K562 (cell line): ENCODE data around the gene ETNK2. TPM values are rescaled to one million over a fixed set of nuclear protein-coding genes. Genes with fewer than 3 reads are reported as not detected.

Experiments used
- ARNT ChIP-seq, 2 experiments: fragments of 450-650 bp; IDR thresholded peaks; 2 replicates each; pipeline ENCODE4 v1.6.1; 2016; ENCODE audit warnings: mild to moderate bottlenecking in 1 of 2
- EP400 ChIP-seq: fragments of 450-650 bp; IDR thresholded peaks from 2 replicates; pipeline ENCODE4 v1.6.1; 2017; ENCODE audit warnings: antibody characterized with exemption, mild to moderate bottlenecking, moderate library complexity
- FUS ChIP-seq: fragments of 200-400 bp; formaldehyde crosslinking; optimal IDR thresholded peaks from 2 replicates; pipeline ENCODE3; 2017; ENCODE audit warnings: low read depth, low read length
- HDAC1 ChIP-seq, 2 experiments: fragments of 450-650 bp; IDR thresholded peaks; 2 replicates each; pipeline ENCODE4 v1.6.1; 2016 to 2017; ENCODE audit warnings: inconsistent platforms in 1 of 2, mild to moderate bottlenecking in 1 of 2, moderate library complexity in 1 of 2
- MEF2D ChIP-seq: conservative IDR thresholded peaks from 2 replicates; pipeline ENCODE4 v1.6.1; 2016; ENCODE audit warnings: low read depth, missing genetic modification characterization, missing compliant biosample characterization
- NR2C1 ChIP-seq, 2 experiments: fragments of 450-650 bp; IDR thresholded peaks; 2 replicates each; pipeline ENCODE4 v1.6.1; 2017; ENCODE audit warnings: mild to moderate bottlenecking in 2 of 2, antibody characterized with exemption in 1 of 2, inconsistent platforms in 1 of 2, missing compliant biosample characterization in 1 of 2, missing genetic modification characterization in 1 of 2
- NR4A1 ChIP-seq, 2 experiments: fragments of 250-450 bp in 1 of 2; fragments of 450-650 bp in 1 of 2; sonication (Bioruptor Pico) in 1 of 2; IDR thresholded peaks; 2 replicates each; pipeline versions ENCODE4 v1.4.0 to v1.6.1; 2016 to 2020; ENCODE audit warnings: mild to moderate bottlenecking in 2 of 2, missing compliant biosample characterization in 1 of 2, missing genetic modification characterization in 1 of 2, moderate library complexity in 1 of 2
- PTRF ChIP-seq: fragments of 450-650 bp; IDR thresholded peaks from 2 replicates; pipeline ENCODE4 v1.6.1; 2016; ENCODE audit warnings: mild to moderate bottlenecking, missing genetic modification characterization, missing compliant biosample characterization
- SRSF7 ChIP-seq: fragments of 200-400 bp; formaldehyde crosslinking; optimal IDR thresholded peaks from 2 replicates; pipeline ENCODE3; 2017; ENCODE audit warnings: mild to moderate bottlenecking, low read depth, low read length
- TCF3 ChIP-seq: sonication (generic); formaldehyde crosslinking; IDR thresholded peaks from 2 replicates; pipeline ENCODE4 v1.4.0; 2020; ENCODE audit warnings: mild to moderate bottlenecking, missing genetic modification reagents
- ZNF197 ChIP-seq: fragments of 200-800 bp; sonication (Bioruptor generic); IDR thresholded peaks from 2 replicates; pipeline ENCODE4 v1.6.1; 2016; ENCODE audit warnings: low read depth, missing genetic modification characterization, missing compliant biosample characterization
- polyA plus RNA-seq, 8 experiments: library from polyadenylated mRNA; depleted of rRNA in 4 of 8; stranded (reverse) in 5 of 8; unstranded in 3 of 8; fragments of >200 nt; fragmentation: Nextera tagmentation in 2 of 8; fragmentation: Illumina TruSeq in 1 of 8; extraction: Ambion mirVana in 2 of 8; extraction: Trizol in 1 of 8; gene quantifications; 2 replicates each; pipeline versions ENCODE4 v1.2.1 to v1.2.3, GENCODE V29; 2011 to 2014; ENCODE audit warnings: inconsistent platforms in 1 of 8, missing spikeins in 1 of 8
- total RNA-seq, 7 experiments: library from RNA; depleted of rRNA in 6 of 7; stranded (reverse); fragments of >200 nt in 6 of 7; fragmentation: Illumina TruSeq in 2 of 7; extraction: Trizol in 2 of 7; gene quantifications; 2 replicates each; pipeline versions ENCODE4 v1.2.1 to v1.2.3, GENCODE V29; 2011 to 2021; ENCODE audit warnings: low replicate concordance in 1 of 7
- TF ChIP-seq, protein P1 (sequence below), 2 experiments: fragments of 200-800 bp in 1 of 2; sonication (Bioruptor generic) in 1 of 2; sonication (generic) in 1 of 2; formaldehyde crosslinking in 1 of 2; IDR thresholded peaks in 1 of 2; conservative IDR thresholded peaks in 1 of 2; 2 replicates each; pipeline versions ENCODE4 v1.5.0 to v1.6.1; 2016 to 2020; ENCODE audit warnings: missing compliant biosample characterization in 1 of 2, missing genetic modification characterization in 1 of 2, missing genetic modification reagents in 1 of 2
- TF ChIP-seq, protein P2 (sequence below): sonication (generic); formaldehyde crosslinking; IDR thresholded peaks from 2 replicates; pipeline ENCODE4 v1.8.0; 2022; ENCODE audit warnings: mild to moderate bottlenecking, missing genetic modification reagents, borderline replicate concordance
- TF ChIP-seq, protein P3 (sequence below): sonication (generic); formaldehyde crosslinking; IDR thresholded peaks from 2 replicates; pipeline ENCODE4 v1.8.1; 2023; ENCODE audit warnings: missing genetic modification reagents, mild to moderate bottlenecking, borderline replicate concordance
- TF ChIP-seq, protein P4 (sequence below): fragments of 200-800 bp; sonication (Bioruptor generic); IDR thresholded peaks from 2 replicates; pipeline ENCODE4 v1.6.1; 2017; ENCODE audit warnings: missing genetic modification characterization, missing compliant biosample characterization

The ETNK2 gene
- total and polyA plus RNA-seq, 9 of the 15 experiments (the other 6 are each of a cell fraction or from before 2014, with no cell fraction given) = 0.03 to 0.38 (median 0.13) TPM; not detected in 4

DNA sequence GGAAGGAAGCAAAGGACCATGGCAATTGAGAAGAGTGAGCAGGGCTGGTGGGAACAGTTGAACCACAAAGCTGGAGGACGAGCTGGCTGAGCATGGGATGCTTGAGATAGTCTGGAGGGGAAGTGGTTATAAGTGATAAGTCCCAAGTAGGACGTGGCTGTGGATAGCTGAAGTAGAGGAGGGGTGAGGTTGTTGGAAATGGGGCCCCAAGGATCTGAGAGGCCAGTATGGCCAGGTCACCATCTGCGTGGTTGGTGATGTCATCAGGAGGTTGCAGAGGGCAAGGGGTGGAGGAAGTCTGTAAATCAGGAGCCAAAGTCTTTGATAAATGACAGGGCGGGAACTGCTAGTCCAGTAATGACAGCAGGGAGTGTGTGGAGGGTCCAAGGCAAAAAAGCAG is 25.3 kb upstream of the ETNK2 start (continued):
- TF ChIP-seq, protein P1, sequence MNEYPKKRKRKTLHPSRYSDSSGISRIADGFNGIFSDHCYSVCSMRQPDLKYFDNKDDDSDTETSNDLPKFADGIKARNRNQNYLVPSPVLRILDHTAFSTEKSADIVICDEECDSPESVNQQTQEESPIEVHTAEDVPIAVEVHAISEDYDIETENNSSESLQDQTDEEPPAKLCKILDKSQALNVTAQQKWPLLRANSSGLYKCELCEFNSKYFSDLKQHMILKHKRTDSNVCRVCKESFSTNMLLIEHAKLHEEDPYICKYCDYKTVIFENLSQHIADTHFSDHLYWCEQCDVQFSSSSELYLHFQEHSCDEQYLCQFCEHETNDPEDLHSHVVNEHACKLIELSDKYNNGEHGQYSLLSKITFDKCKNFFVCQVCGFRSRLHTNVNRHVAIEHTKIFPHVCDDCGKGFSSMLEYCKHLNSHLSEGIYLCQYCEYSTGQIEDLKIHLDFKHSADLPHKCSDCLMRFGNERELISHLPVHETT (CRISPR knock-in tag; conservative IDR thresholded peaks at IDR 0.05 in 1 of 2, IDR thresholded peaks at IDR 0.05 in 1 of 2) = peak in 1 of 2 experiments; percentile 89; a peak in 2 of 4 replicates
- TF ChIP-seq, protein P2, sequence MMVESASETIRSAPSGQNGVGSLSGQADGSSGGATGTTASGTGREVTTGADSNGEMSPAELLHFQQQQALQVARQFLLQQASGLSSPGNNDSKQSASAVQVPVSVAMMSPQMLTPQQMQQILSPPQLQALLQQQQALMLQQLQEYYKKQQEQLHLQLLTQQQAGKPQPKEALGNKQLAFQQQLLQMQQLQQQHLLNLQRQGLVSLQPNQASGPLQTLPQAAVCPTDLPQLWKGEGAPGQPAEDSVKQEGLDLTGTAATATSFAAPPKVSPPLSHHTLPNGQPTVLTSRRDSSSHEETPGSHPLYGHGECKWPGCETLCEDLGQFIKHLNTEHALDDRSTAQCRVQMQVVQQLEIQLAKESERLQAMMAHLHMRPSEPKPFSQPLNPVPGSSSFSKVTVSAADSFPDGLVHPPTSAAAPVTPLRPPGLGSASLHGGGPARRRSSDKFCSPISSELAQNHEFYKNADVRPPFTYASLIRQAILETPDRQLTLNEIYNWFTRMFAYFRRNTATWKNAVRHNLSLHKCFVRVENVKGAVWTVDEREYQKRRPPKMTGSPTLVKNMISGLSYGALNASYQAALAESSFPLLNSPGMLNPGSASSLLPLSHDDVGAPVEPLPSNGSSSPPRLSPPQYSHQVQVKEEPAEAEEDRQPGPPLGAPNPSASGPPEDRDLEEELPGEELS (CRISPR knock-in tag) = peak; percentile 82; the same call in 1 of the 2 replicates
- TF ChIP-seq EP400 (peak; percentile 18; the same call in 1 of the 2 replicates), PTRF (tag) (no peak), ARNT (IDR thresholded peaks at IDR 0.05) (no peak; a peak in 1 of 4 replicates), FUS (no peak), MEF2D (tag) (0 out of 2 replicates have a peak, but pooled peaks have one; percentile 28), NR2C1 (IDR thresholded peaks at IDR 0.05) (peak; percentile 47; the same call in 1 of the 2 replicates), NR2C1 (tag; IDR thresholded peaks at IDR 0.05) (peak; percentile 83), NR4A1 (CRISPR knock-in tag; IDR thresholded peaks at IDR 0.05) (0 out of 2 replicates have a peak, but pooled peaks have one; percentile 35), NR4A1 (tag; IDR thresholded peaks at IDR 0.05) (peak; percentile 44; the same call in 1 of the 2 replicates), ZNF197 (CRISPR knock-in tag) (0 out of 2 replicates have a peak, but pooled peaks have one; percentile 77), TCF3 (CRISPR knock-in tag) (peak; percentile 97), HDAC1 (IDR thresholded peaks at IDR 0.05) (0 out of 4 replicates have a peak, but pooled peaks of 1 of the 2 experiments have one; percentile 43), SRSF7 (no peak)
- TF ChIP-seq, protein P3, sequence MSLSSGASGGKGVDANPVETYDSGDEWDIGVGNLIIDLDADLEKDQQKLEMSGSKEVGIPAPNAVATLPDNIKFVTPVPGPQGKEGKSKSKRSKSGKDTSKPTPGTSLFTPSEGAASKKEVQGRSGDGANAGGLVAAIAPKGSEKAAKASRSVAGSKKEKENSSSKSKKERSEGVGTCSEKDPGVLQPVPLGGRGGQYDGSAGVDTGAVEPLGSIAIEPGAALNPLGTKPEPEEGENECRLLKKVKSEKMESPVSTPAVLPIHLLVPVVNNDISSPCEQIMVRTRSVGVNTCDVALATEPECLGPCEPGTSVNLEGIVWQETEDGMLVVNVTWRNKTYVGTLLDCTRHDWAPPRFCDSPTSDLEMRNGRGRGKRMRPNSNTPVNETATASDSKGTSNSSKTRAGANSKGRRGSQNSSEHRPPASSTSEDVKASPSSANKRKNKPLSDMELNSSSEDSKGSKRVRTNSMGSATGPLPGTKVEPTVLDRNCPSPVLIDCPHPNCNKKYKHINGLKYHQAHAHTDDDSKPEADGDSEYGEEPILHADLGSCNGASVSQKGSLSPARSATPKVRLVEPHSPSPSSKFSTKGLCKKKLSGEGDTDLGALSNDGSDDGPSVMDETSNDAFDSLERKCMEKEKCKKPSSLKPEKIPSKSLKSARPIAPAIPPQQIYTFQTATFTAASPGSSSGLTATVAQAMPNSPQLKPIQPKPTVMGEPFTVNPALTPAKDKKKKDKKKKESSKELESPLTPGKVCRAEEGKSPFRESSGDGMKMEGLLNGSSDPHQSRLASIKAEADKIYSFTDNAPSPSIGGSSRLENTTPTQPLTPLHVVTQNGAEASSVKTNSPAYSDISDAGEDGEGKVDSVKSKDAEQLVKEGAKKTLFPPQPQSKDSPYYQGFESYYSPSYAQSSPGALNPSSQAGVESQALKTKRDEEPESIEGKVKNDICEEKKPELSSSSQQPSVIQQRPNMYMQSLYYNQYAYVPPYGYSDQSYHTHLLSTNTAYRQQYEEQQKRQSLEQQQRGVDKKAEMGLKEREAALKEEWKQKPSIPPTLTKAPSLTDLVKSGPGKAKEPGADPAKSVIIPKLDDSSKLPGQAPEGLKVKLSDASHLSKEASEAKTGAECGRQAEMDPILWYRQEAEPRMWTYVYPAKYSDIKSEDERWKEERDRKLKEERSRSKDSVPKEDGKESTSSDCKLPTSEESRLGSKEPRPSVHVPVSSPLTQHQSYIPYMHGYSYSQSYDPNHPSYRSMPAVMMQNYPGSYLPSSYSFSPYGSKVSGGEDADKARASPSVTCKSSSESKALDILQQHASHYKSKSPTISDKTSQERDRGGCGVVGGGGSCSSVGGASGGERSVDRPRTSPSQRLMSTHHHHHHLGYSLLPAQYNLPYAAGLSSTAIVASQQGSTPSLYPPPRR = peak; percentile 75; the same call in 1 of the 2 replicates
- TF ChIP-seq, protein P4, sequence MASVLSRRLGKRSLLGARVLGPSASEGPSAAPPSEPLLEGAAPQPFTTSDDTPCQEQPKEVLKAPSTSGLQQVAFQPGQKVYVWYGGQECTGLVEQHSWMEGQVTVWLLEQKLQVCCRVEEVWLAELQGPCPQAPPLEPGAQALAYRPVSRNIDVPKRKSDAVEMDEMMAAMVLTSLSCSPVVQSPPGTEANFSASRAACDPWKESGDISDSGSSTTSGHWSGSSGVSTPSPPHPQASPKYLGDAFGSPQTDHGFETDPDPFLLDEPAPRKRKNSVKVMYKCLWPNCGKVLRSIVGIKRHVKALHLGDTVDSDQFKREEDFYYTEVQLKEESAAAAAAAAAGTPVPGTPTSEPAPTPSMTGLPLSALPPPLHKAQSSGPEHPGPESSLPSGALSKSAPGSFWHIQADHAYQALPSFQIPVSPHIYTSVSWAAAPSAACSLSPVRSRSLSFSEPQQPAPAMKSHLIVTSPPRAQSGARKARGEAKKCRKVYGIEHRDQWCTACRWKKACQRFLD = peak; percentile 90
